ENCODE data around the gene EPHX1. TPM values are rescaled to one million over a fixed set of nuclear protein-coding genes. Genes with fewer than 3 reads are reported as not detected.

Gene EPHX1
- total and polyA plus RNA-seq, 7 donors = 19.4 to 209 (median 95.8) TPM

- TF ChIP-seq CTCF (IDR thresholded peaks at IDR 0.05) = peak; percentile 39
- Histone ChIP-seq H3K4me3 (peak within 1 kb of the TSS; percentile 100), H3K4me1 (peaks cover 41% of the 10 kb centered on the region), H3K36me3 (ENCODE audit: insufficient read depth in 1 of 2, low read depth in 1 of 2) (peaks cover 0 to 3% of the 10 kb centered on the region in 2 donors), H3K27ac (peak within 1 kb of the TSS; percentile 92), H3K9me3 (no peaks in the 10 kb centered on the region), H3K27me3 (ENCODE audit: insufficient read depth in 3 of 3, low read length in 2 of 3) (peaks cover 0 to 1% (median 0%) of the 10 kb centered on the region in 3 donors)
- DNase-seq (peak; percentile 94 to 98), ATAC-seq (peak; percentile 88 to 93 (median 90))
- WGBS, 3 donors = 0 to 1% (median 0%) methylated on average over 55 to 64 of the region's 64 CpGs
- intact Hi-C loops (cut with DNase I) = loop anchor here (5.0 kb wide), 1 partner anchor 40 kb away; the partner anchor contains the start of gene PYCR2 (in 2 of the 2)
Observed at GRCh38 chr1:225881959-225882693, 72.2 kb downstream of the EPHX1 start, which contains the start of gene TMEM63A. TMEM63A (minus strand) TSS chr1:225882380; CDS start chr1:225877580, 4,800 bp downstream.

GRCh38 chr1:225882694-225883615, 73.0 kb downstream of the EPHX1 start:
- H3K27ac ChIP-seq = peak overlapping the region; percentile 92
- WGBS, 3 donors = 7 to 9% (median 9%) methylated on average over 51 to 63 of the region's 63 CpGs

DNA sequence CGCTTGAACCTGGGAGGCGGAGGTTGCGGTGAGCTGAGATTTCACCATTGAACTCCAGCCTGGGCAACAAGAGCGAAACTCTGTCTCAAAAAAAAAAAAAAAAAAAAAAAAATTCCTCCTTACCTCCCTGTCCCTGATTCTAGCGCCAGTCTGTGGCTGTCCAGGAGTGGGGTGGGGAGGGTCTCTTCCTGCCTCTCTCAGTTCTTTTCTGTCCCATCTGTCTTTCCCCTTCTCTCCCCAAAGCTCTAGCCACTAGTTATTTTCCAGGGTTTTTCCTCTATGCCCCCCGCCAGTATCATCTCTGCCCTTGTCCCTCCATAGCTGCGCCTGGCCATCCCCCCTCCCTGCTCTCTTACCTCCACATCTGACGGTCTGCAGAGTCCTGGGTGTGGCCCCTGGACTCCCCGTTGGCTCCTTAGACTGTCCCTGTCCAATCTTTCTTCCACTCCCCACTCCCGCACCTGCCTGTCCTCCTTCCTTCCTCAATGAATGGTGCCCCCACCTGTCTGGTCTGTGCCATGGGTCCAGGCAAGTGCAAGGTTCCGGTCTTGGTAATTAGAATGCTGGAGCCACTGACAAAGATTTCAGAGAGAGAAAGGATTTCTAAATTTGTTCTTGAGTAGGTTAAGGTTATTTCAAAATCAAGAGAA, 73.8 kb downstream of the EPHX1 start:
- 80 to 91% (median 91%) methylated on average over 9 to 11 of the region's 11 CpGs for WGBS, 3 donors
- no peaks in the 10 kb centered on the region for H3K36me3 ChIP-seq (ENCODE audit: insufficient read depth in 1 of 2, low read depth in 1 of 2)
- no peak overlapping the region for H3K27ac ChIP-seq
- peaks cover 0 to 3% (median 1%) of the 10 kb centered on the region in 3 donors for H3K27me3 ChIP-seq (ENCODE audit: insufficient read depth in 3 of 3, low read length in 2 of 3)
- no peak for TF ChIP-seq CTCF (IDR thresholded peaks at IDR 0.05)
- H3K9me3 ChIP-seq = no peaks in the 10 kb centered on the region
- H3K4me3 ChIP-seq = peak overlapping the region; percentile 100
- DNase-seq (peak in 1 of 2 donors; percentile 29), ATAC-seq (no peak)
- intact Hi-C loops (cut with DNase I) = loop anchor here (5.0 kb wide), 1 partner anchor 39 kb away; the partner anchor contains the start of gene PYCR2 (in 2 of the 2)
- H3K4me1 ChIP-seq = peaks cover 27% of the 10 kb centered on the region

More at GRCh38 chr1:225882694-225883615, 73.0 kb downstream of the EPHX1 start:
- Histone ChIP-seq H3K4me3 (peak overlapping the region; percentile 100), H3K4me1 (peaks cover 33% of the 10 kb centered on the region), H3K27me3 (ENCODE audit: insufficient read depth in 3 of 3, low read length in 2 of 3) (peaks cover 0 to 1% (median 0%) of the 10 kb centered on the region in 3 donors), H3K9me3 (no peaks in the 10 kb centered on the region), H3K36me3 (ENCODE audit: insufficient read depth in 1 of 2, low read depth in 1 of 2) (no peaks in the 10 kb centered on the region)
- intact Hi-C loops (cut with DNase I) = loop anchor here (5.0 kb wide), 1 partner anchor 39 kb away; the partner anchor contains the start of gene PYCR2 (in 2 of the 2)
- no peak for TF ChIP-seq CTCF (IDR thresholded peaks at IDR 0.05)
- DNase-seq (peak; percentile 65 to 71), ATAC-seq (peak; percentile 34 to 64 (median 50))

GRCh38 chr1:225885336-225885735, 75.4 kb downstream of the EPHX1 start:
- H3K4me3 ChIP-seq = no peak overlapping the region
- no peaks in the 10 kb centered on the region for H3K36me3 ChIP-seq (ENCODE audit: insufficient read depth in 1 of 2, low read depth in 1 of 2)
- no peak for TF ChIP-seq CTCF (IDR thresholded peaks at IDR 0.05)
- no peak overlapping the region for H3K27ac ChIP-seq
- WGBS, 3 donors = 90 to 94% (median 92%) methylated on average over 6 of the region's 6 CpGs
- intact Hi-C loops (cut with DNase I) = no loop called here
- peaks cover 12% of the 10 kb centered on the region for H3K4me1 ChIP-seq
- no peak for ATAC-seq
- H3K9me3 ChIP-seq = no peaks in the 10 kb centered on the region
- H3K27me3 ChIP-seq (ENCODE audit: insufficient read depth in 3 of 3, low read length in 2 of 3) = peaks cover 0 to 10% (median 1%) of the 10 kb centered on the region in 3 donors
- no peak for DNase-seq
